Fibroblast of lung (primary cell): ENCODE data around the gene CRTAP. TPM values are rescaled to one million over a fixed set of nuclear protein-coding genes. Genes with fewer than 3 reads are reported as not detected.
A peak's percentile ranks its signal among the peaks of the same experiment; 100 is the strongest.

ENCODE experiments used
- DNase-seq, 2 donors: peaks; one replicate each; pipeline versions ENCODE4 v3.0.0 to v3.0.0-alpha.2; 2010; ENCODE audit warnings: low read depth in 2 of 2
- H2AFZ ChIP-seq: 2 replicates; pipeline ENCODE4 v1.5.1; 2012; ENCODE audit warnings: low read length, control low read depth, inconsistent platforms
- H3K27ac ChIP-seq: 2 replicates; pipeline ENCODE4 v1.5.1; 2011; ENCODE audit warnings: low read length, control low read depth; ENCODE audit not compliant: insufficient read depth
- H3K27me3 ChIP-seq: 2 replicates; pipeline ENCODE4 v1.5.1; 2011; ENCODE audit warnings: mild to moderate bottlenecking, low read length; ENCODE audit not compliant: control insufficient read depth, insufficient read depth
- H3K36me3 ChIP-seq: 2 replicates; pipeline ENCODE4 v1.5.1; 2011; ENCODE audit warnings: low read length; ENCODE audit not compliant: control insufficient read depth, insufficient read depth
- H3K4me1 ChIP-seq: 2 replicates; pipeline ENCODE4 v1.5.1; 2011; ENCODE audit warnings: low read length; ENCODE audit not compliant: control insufficient read depth, insufficient read depth; ENCODE audit errors: extremely low read depth
- H3K4me2 ChIP-seq: 2 replicates; pipeline ENCODE4 v1.5.1; 2011; ENCODE audit warnings: low read length, control low read depth; ENCODE audit not compliant: insufficient read depth; ENCODE audit errors: extremely low read depth
- H3K4me3 ChIP-seq, 4 experiments: fragments of 200-600 bp in 1 of 4; sonication (generic) in 1 of 4; replicated peaks in 1 of 4; 2 replicates each; pipeline ENCODE4 v1.5.1; 2011 to 2016; ENCODE audit warnings: low read length in 4 of 4, low read depth in 3 of 4, mild to moderate bottlenecking in 3 of 4, control low read depth in 2 of 4, inconsistent platforms in 1 of 4, mixed read lengths in 1 of 4; ENCODE audit not compliant: insufficient read depth in 1 of 4; ENCODE audit errors: control extremely low read depth in 1 of 4
- H3K79me2 ChIP-seq: 2 replicates; pipeline ENCODE4 v1.5.1; 2012; ENCODE audit warnings: mild to moderate bottlenecking, low read length, inconsistent platforms; ENCODE audit not compliant: control insufficient read depth, insufficient read depth
- H3K9ac ChIP-seq: 2 replicates; pipeline ENCODE4 v1.5.1; 2011; ENCODE audit warnings: mild to moderate bottlenecking, low read length, control low read depth; ENCODE audit not compliant: insufficient read depth
- H3K9me3 ChIP-seq: 2 replicates; pipeline ENCODE4 v1.5.1; 2012; ENCODE audit warnings: low read depth, low read length; ENCODE audit not compliant: control insufficient read depth, insufficient read depth
- H4K20me1 ChIP-seq: 2 replicates; pipeline ENCODE4 v1.5.1; 2011; ENCODE audit warnings: low read length; ENCODE audit not compliant: control insufficient read depth, insufficient read depth; ENCODE audit errors: extremely low read depth
- CTCF ChIP-seq, 2 donors: IDR thresholded peaks in 1 of 2; conservative IDR thresholded peaks in 1 of 2; 1 replicate in 1 of 2; 2 replicates in 1 of 2; pipeline ENCODE4 v1.5.1; 2011 to 2012; ENCODE audit warnings: low read length in 2 of 2, control low read depth in 1 of 2, inconsistent platforms in 1 of 2, low read depth in 1 of 2, mild to moderate bottlenecking in 1 of 2
- EZH2 ChIP-seq: IDR thresholded peaks from 2 replicates; pipeline ENCODE4 v1.5.1; 2012; ENCODE audit warnings: low read length, control low read depth, mild to moderate bottlenecking; ENCODE audit errors: missing control alignments
- polyA plus RNA-seq, 2 donors: library from polyadenylated mRNA; depleted of rRNA in 1 of 2; stranded (reverse) in 1 of 2; unstranded in 1 of 2; fragments of >200 nt; gene quantifications; 2 replicates each; pipeline ENCODE4 v1.2.1, GENCODE V29; 2011 to 2012; ENCODE audit warnings: missing spikeins in 1 of 2
- total RNA-seq: library from RNA; depleted of rRNA; stranded (reverse); fragments of >200 nt; gene quantifications from 2 replicates; pipeline ENCODE4 v1.2.1, GENCODE V29; 2014

The CRTAP gene
- total and polyA plus RNA-seq, 2 donors (not counting 1 experiment from before 2014, with no cell fraction given): 318 to 332 TPM

- Histone ChIP-seq H4K20me1 (no peaks in the 10 kb centered on the region), H3K4me2 (no peak overlapping the region), H2AFZ (no peak overlapping the region), H3K9me3 (no peaks in the 10 kb centered on the region), H3K79me2 (no peaks in the 10 kb centered on the region), H3K36me3 (peaks cover 3% of the 10 kb centered on the region), H3K4me3 (no peak overlapping the region), H3K4me1 (peaks cover 2% of the 10 kb centered on the region), H3K27me3 (no peaks in the 10 kb centered on the region), H3K9ac (no peak overlapping the region), H3K27ac (no peak overlapping the region)
- DNase-seq: no peak
- TF ChIP-seq CTCF (conservative IDR thresholded peaks at IDR 0.05 in 1 of 2, IDR thresholded peaks at IDR 0.05 in 1 of 2; ENCODE audit: low read depth in 1 of 2, low read length in 2 of 2) (no peak), EZH2 (no peak)
These were observed 32.2 kb downstream of the CRTAP start for GRCh38 chr3:33145901-33146580.

GRCh38 chr3:33146791-33147445 lies 33.1 kb downstream of the CRTAP start:
- Histone ChIP-seq H2AFZ (no peak overlapping the region), H3K9ac (no peak overlapping the region), H3K4me2 (no peak overlapping the region), H4K20me1 (no peaks in the 10 kb centered on the region), H3K79me2 (no peaks in the 10 kb centered on the region), H3K4me1 (peaks cover 2% of the 10 kb centered on the region), H3K9me3 (no peaks in the 10 kb centered on the region), H3K36me3 (peaks cover 1% of the 10 kb centered on the region), H3K27ac (no peak overlapping the region), H3K4me3 (no peak overlapping the region), H3K27me3 (no peaks in the 10 kb centered on the region)
- DNase-seq: peak; percentile 70 to 81
- TF ChIP-seq CTCF (conservative IDR thresholded peaks at IDR 0.05 in 1 of 2, IDR thresholded peaks at IDR 0.05 in 1 of 2; ENCODE audit: low read depth in 1 of 2, low read length in 2 of 2) (no peak), EZH2 (no peak)

- no peaks in the 10 kb centered on the region for H3K9me3 ChIP-seq
- H3K4me1 ChIP-seq: peaks cover 2% of the 10 kb centered on the region
- no peak for DNase-seq
- no peaks in the 10 kb centered on the region for H3K79me2 ChIP-seq
- H3K4me3 ChIP-seq: no peak overlapping the region
- H3K9ac ChIP-seq: no peak overlapping the region
- no peak overlapping the region for H3K27ac ChIP-seq
- H3K36me3 ChIP-seq: no peaks in the 10 kb centered on the region
- H4K20me1 ChIP-seq: no peaks in the 10 kb centered on the region
- H3K4me2 ChIP-seq: no peak overlapping the region
- H2AFZ ChIP-seq: no peak overlapping the region
- no peaks in the 10 kb centered on the region for H3K27me3 ChIP-seq
- TF ChIP-seq EZH2: no peak
- TF ChIP-seq CTCF (conservative IDR thresholded peaks at IDR 0.05 in 1 of 2, IDR thresholded peaks at IDR 0.05 in 1 of 2; ENCODE audit: low read depth in 1 of 2, low read length in 2 of 2): no peak
These were observed 35.5 kb downstream of the CRTAP start for GRCh38 chr3:33149342-33149741.
